ENCODE results near the gene SPATA45.

The SPATA45 gene

DNA sequence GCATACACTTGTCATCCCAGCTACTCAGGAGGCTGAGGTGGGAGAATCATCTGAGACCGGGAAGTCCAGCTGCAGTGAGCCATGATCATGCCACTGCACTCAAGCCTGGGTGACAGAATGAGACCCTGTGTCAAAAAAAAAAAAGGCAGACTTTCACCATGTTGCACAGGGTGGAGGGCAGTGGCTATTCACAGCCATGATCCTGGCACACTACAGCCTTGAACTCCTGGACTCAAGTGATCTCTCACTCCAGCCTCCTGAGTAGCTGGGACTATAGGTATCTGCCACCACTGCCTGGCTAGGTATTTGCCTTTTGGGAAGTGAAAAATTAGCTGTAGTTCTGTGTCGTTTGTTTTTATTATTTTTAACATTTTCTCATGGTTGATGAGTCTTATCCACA, 19.1 kb downstream of the SPATA45 start:
- DNase-seq (ENCODE audit: low read depth): no peak
- TF ChIP-seq CTCF (IDR thresholded peaks at IDR 0.05; ENCODE audit: control insufficient read depth, insufficient read depth, low read depth, low read length, missing control alignments): no peak
- H3K4me3 ChIP-seq (ENCODE audit: control insufficient read depth, low read depth, low read length): no peak overlapping the region

- no peak for TF ChIP-seq CTCF (IDR thresholded peaks at IDR 0.05; ENCODE audit: control insufficient read depth, insufficient read depth, low read depth, low read length, missing control alignments)
- no peak overlapping the region for H3K4me3 ChIP-seq (ENCODE audit: control insufficient read depth, low read depth, low read length)
- DNase-seq (ENCODE audit: low read depth): no peak
Observed at GRCh38 chr1:212827831-212828278, 19.6 kb downstream of the SPATA45 start.

DNA sequence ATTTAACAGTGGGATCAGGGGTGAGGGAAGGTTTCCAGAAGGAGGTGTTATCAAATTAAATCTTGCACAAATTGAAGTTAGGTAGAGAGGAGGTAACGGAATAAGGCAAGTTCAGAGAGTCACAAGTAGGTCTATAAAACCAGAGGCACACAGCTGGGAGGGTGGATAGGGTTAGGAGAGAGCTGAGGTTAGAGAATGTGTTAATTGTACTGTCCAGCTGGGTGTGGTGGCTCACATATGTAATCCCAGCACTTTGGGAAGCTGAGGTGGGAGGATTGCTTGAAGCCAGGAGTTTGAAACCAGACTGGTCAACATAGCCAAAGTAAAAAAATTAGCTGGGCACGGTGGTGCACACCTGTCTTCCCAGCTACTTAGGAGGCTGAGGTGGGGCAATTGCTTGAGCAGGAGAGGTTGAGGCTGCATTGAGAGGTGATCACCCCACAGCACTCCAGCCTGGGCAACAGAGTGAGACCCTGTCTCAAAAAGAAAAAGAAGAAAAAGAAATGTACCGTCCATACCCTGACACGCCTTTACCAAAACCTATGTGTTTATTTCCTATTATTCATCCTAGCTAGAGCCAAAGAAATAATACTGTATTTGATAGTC, 20.2 kb downstream of the SPATA45 start:
- H3K4me3 ChIP-seq (ENCODE audit: control insufficient read depth, low read depth, low read length): no peak overlapping the region
- TF ChIP-seq CTCF (IDR thresholded peaks at IDR 0.05; ENCODE audit: control insufficient read depth, insufficient read depth, low read depth, low read length, missing control alignments): no peak
- DNase-seq (ENCODE audit: low read depth): no peak

DNA sequence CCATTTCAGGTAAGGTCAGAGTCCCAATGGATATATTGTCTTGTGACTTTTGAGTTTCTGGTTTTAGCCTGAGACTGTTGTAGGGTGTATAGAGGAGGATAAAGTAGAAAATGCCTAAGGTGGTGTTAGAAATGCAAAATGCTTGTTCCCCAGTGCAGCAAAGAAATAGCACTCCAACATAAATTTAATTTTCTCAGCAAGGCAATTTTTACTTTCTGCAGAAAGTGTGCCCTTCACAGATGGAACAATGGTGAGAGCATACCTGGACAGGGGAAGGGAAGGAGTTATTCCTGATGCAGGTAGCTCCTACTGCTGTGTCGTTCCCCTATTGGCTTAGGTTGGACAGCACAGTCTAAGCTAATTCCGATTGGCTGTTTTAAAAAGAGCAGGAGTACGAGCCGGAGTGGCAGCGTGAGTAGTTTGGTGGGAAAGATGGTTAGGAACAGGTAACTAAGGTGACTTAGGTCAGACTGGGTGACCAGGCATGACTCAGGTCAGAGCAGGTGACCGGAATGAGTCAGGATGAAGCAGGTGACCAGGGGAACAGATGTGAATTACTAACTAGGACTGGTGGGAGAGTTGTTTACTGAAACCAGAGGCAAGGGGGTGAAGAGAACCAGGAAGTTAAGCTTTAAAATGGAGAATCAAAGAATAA, 21.5 kb downstream of the SPATA45 start:
- no peak for DNase-seq (ENCODE audit: low read depth)
- H3K4me3 ChIP-seq (ENCODE audit: control insufficient read depth, low read depth, low read length): no peak overlapping the region
- no peak for TF ChIP-seq CTCF (IDR thresholded peaks at IDR 0.05; ENCODE audit: control insufficient read depth, insufficient read depth, low read depth, low read length, missing control alignments)

GRCh38 chr1:212824201-212824600, 23.2 kb downstream of the SPATA45 start:
- H3K4me3 ChIP-seq (ENCODE audit: control insufficient read depth, low read depth, low read length): no peak overlapping the region
- DNase-seq (ENCODE audit: low read depth): no peak
- TF ChIP-seq CTCF (IDR thresholded peaks at IDR 0.05; ENCODE audit: control insufficient read depth, insufficient read depth, low read depth, low read length, missing control alignments): no peak

- TF ChIP-seq CTCF (IDR thresholded peaks at IDR 0.05; ENCODE audit: control insufficient read depth, insufficient read depth, low read depth, low read length, missing control alignments): no peak
- H3K4me3 ChIP-seq (ENCODE audit: control insufficient read depth, low read depth, low read length): no peak overlapping the region
- DNase-seq (ENCODE audit: low read depth): no peak
Observed at GRCh38 chr1:212822956-212823355, 24.5 kb downstream of the SPATA45 start.

All from AG09309 (cell line).